K562 treated with DMSO at 1 percent for 12 hours (cell line): ENCODE measurements around the gene GNPTAB. TPM values are rescaled to one million over a fixed set of nuclear protein-coding genes. Genes with fewer than 3 reads are reported as not detected.

Experiments used
- total RNA-seq: library from RNA; unstranded; fragments of 300-600 nt; gene quantifications from 2 replicates; pipeline ENCODE4 v1.2.3, GENCODE V29; 2022; ENCODE audit not compliant: insufficient read depth

Gene GNPTAB
- total RNA-seq, result 6.2 and 24.2 TPM in 2 replicates

GRCh38 chr12:101830367-101831325 is at the start of gene GNPTAB:
TSS of gene GNPTAB (minus strand) at chr12:101830959. CDS start at chr12:101830675, 284 bp downstream.

DNA sequence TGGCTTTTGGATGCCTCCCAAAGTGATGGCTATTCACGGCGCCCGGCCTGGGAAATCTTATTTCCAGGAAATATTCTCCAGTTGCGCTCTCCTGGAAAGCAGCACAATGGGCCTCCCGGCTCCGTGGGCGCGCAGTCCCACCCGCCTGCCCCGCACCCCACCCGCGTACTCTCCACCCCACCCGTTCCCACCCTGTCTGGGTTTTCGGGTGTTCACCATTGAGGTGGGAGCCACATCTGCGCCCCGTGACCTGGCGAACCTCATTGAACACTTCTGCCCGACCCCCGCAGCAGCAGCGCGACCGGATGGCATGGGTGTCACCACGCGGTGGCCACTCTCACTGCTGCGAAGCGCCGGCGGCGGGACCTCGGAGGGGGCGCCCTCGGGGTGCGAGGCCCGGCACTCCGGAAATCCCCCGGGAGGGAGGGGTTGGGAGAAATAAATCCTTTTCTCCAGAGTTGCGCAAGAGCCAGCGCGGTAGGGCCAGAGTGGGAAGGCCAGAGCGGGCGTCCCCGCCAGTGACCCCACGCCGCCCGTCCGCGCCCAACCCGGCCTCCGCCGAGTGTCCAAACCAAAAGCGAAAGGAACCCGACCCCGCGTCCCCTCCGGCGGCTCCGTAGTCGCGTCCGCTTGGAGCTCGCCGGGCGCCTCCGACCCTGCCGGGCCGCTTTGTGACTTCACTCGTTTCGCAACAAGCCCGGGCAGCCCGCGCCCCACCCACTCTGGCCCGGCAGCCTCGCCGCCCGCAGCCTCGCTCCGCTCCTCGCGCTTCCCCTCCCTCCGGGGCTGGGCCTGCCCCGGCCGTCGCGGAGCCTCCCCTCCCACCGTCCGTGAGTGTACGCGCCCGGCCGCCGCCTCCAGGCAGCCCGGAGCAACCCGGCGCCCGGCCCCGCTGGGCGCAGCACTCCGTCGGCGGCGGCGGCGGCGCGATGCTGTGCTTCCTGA is 46.4 kb upstream of the GNPTAB start, which contains the start of gene DRAM1:
TSS of gene DRAM1 (plus strand) at position 720 of the 945 bp plus-strand sequence. CDS start at position 930, 210 bp downstream.

GRCh38 chr12:101738920-101739665 is 91.7 kb downstream of the GNPTAB start, which contains the start of gene SYCP3:
TSS of gene SYCP3 (minus strand) at chr12:101739462. CDS start at chr12:101737935, 1,527 bp downstream.

GRCh38 chr12:101697197-101697929 is 133.4 kb downstream of the GNPTAB start, which contains the start of gene CHPT1:
TSS of gene CHPT1 (plus strand) at chr12:101697640. CDS start at chr12:101697862, 222 bp downstream.

Other genes with a start within 250 kb of the GNPTAB start
- not detected in 2 replicates for gene MYBPC1, start 236.0 kb downstream of the GNPTAB start, total RNA-seq
- 66.2 and 97.9 TPM in 2 replicates for gene CHPT1, start 133.3 kb downstream of the GNPTAB start, total RNA-seq
- not detected in 2 replicates for gene SYCP3, start 91.5 kb downstream of the GNPTAB start, total RNA-seq
- gene DRAM1, start 46.6 kb upstream of the GNPTAB start, total RNA-seq, result 8.4 and 15.0 TPM in 2 replicates
- gene WASHC3, start 231.0 kb upstream of the GNPTAB start, total RNA-seq, result 19.8 and 27.8 TPM in 2 replicates